ENCODE data around the gene GRM4. TPM values are rescaled to one million over a fixed set of nuclear protein-coding genes. Genes with fewer than 3 reads are reported as not detected.

The GRM4 gene
- total and polyA plus RNA-seq, 9 of the 15 experiments (the other 6 are each of a cell fraction or from before 2014, with no cell fraction given), result 0.18 TPM; not detected in 8

DNA sequence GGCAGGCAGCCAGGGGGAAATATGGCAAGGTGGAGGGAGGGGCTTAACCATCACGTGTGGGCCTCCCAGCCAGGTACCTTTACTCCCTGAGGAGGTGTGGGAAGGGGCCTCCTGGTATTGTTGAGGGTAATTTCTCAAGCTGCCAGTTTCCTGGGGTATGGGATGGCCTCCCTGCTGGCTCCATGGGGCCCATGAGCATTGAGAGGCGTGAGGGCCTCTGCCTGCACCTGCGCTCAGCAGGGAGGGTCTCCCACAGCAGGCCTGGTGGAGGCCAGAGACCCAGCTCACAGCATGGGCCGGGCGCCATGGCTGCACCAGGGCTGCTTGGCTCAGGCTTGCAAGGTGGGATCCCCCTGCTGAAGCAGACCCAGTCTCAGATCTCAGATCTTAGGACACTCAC is 113.0 kb downstream of the GRM4 start:
- ATAC-seq, result no peak
- H3K4me2 ChIP-seq (ENCODE audit: insufficient read depth, low read length), result no peak overlapping the region
- no peak overlapping the region for H3K9ac ChIP-seq (ENCODE audit: insufficient read depth in 1 of 2, low read depth in 2 of 2, low read length in 2 of 2)
- no peaks in the 10 kb centered on the region for H3K36me3 ChIP-seq (ENCODE audit: control insufficient read depth, insufficient read depth, low read length)
- H4K20me1 ChIP-seq (replicated peaks; ENCODE audit: control insufficient read depth, insufficient read depth, low read length), result peaks cover 23% of the 10 kb centered on the region
- WGBS (ENCODE audit: insufficient coverage, low coverage, missing lambda C conversion rate), result 1% methylated on average over 5 of the region's 5 CpGs
- H3K27ac ChIP-seq (ENCODE audit: extremely low read depth, low read depth, low read length), result no peak overlapping the region
- H3K79me2 ChIP-seq (ENCODE audit: control insufficient read depth, insufficient read depth, low read length), result no peaks in the 10 kb centered on the region
- no peak overlapping the region for H3K4me3 ChIP-seq
- ChIA-PET POLR2A (interaction anchor here (0.7 to 0.9 kb wide), 2 partner anchors 8 to 77 kb away, joined by 3 to 4 read pairs; no protein-coding TSS in a partner anchor), CTCF (ENCODE audit: low intra/inter-chr PET ratio) (no interaction called here)
- DNase-seq (ENCODE audit: extremely low read depth in 1 of 4, low spot score in 3 of 4), result no peak
- intact Hi-C loops (cut with micrococcal nuclease) (no loop called here), in situ Hi-C loops (cut with MboI) (loop anchor here (5.0 kb wide), 1 partner anchor 261 kb away; no protein-coding TSS in a partner anchor)
- no peak overlapping the region for H2AFZ ChIP-seq (ENCODE audit: low read depth, low read length)
- BruUV-seq (replicated peaks), result no TSS peak
- FAIRE-seq, result no peak
- peaks cover 36 to 77% of the 10 kb centered on the region in 2 experiments for H3K27me3 ChIP-seq (ENCODE audit: control insufficient read depth in 2 of 2, insufficient read depth in 2 of 2, low read length in 2 of 2)
- peaks cover 0 to 12% of the 10 kb centered on the region in 2 experiments; a peak in 1 of 5 replicates for H3K4me1 ChIP-seq (replicated peaks in 1 of 2; ENCODE audit: control insufficient read depth in 2 of 2, insufficient read depth in 2 of 2, low read length in 2 of 2)
- H3K9me3 ChIP-seq (replicated peaks; ENCODE audit: control insufficient read depth, insufficient read depth, low read depth, low read length), result no peaks in the 10 kb centered on the region
- H3K9me1 ChIP-seq (ENCODE audit: control insufficient read depth, insufficient read depth, low read length), result no peaks in the 10 kb centered on the region
- TF ChIP-seq CBX8 (IDR thresholded peaks at IDR 0.05; ENCODE audit: borderline replicate concordance, extremely low read depth, low read depth, low read length, poor library complexity, severe bottlenecking), result no peak
- TF ChIP-seq, protein P1, sequence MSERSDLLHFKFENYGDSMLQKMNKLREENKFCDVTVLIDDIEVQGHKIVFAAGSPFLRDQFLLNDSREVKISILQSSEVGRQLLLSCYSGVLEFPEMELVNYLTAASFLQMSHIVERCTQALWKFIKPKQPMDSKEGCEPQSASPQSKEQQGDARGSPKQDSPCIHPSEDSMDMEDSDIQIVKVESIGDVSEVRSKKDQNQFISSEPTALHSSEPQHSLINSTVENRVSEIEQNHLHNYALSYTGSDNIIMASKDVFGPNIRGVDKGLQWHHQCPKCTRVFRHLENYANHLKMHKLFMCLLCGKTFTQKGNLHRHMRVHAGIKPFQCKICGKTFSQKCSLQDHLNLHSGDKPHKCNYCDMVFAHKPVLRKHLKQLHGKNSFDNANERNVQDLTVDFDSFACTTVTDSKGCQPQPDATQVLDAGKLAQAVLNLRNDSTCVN (CRISPR knock-in tag; IDR thresholded peaks at IDR 0.05), result no peak
- TF ChIP-seq SNRNP70 (optimal IDR thresholded peaks at IDR 0.05; ENCODE audit: low read depth, low read length), result no peak
- no peak for TF ChIP-seq GABPB2 (CRISPR knock-in tag; conservative IDR thresholded peaks at IDR 0.05)
- TF ChIP-seq RBM22 (IDR thresholded peaks at IDR 0.05; ENCODE audit: low read depth, low read length, poor library complexity, severe bottlenecking), result no peak
- no peak for TF ChIP-seq NELFE (IDR thresholded peaks at IDR 0.05; ENCODE audit: insufficient read depth, insufficient read length)
- TF ChIP-seq, protein P2, sequence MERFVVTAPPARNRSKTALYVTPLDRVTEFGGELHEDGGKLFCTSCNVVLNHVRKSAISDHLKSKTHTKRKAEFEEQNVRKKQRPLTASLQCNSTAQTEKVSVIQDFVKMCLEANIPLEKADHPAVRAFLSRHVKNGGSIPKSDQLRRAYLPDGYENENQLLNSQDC (CRISPR knock-in tag; IDR thresholded peaks at IDR 0.05), result no peak
- TF ChIP-seq, protein P3, sequence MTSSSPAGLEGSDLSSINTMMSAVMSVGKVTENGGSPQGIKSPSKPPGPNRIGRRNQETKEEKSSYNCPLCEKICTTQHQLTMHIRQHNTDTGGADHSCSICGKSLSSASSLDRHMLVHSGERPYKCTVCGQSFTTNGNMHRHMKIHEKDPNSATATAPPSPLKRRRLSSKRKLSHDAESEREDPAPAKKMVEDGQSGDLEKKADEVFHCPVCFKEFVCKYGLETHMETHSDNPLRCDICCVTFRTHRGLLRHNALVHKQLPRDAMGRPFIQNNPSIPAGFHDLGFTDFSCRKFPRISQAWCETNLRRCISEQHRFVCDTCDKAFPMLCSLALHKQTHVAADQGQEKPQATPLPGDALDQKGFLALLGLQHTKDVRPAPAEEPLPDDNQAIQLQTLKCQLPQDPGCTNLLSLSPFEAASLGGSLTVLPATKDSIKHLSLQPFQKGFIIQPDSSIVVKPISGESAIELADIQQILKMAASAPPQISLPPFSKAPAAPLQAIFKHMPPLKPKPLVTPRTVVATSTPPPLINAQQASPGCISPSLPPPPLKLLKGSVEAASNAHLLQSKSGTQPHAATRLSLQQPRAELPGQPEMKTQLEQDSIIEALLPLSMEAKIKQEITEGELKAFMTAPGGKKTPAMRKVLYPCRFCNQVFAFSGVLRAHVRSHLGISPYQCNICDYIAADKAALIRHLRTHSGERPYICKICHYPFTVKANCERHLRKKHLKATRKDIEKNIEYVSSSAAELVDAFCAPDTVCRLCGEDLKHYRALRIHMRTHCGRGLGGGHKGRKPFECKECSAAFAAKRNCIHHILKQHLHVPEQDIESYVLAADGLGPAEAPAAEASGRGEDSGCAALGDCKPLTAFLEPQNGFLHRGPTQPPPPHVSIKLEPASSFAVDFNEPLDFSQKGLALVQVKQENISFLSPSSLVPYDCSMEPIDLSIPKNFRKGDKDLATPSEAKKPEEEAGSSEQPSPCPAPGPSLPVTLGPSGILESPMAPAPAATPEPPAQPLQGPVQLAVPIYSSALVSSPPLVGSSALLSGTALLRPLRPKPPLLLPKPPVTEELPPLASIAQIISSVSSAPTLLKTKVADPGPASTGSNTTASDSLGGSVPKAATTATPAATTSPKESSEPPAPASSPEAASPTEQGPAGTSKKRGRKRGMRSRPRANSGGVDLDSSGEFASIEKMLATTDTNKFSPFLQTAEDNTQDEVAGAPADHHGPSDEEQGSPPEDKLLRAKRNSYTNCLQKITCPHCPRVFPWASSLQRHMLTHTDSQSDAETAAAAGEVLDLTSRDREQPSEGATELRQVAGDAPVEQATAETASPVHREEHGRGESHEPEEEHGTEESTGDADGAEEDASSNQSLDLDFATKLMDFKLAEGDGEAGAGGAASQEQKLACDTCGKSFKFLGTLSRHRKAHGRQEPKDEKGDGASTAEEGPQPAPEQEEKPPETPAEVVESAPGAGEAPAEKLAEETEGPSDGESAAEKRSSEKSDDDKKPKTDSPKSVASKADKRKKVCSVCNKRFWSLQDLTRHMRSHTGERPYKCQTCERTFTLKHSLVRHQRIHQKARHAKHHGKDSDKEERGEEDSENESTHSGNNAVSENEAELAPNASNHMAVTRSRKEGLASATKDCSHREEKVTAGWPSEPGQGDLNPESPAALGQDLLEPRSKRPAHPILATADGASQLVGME (CRISPR knock-in tag; IDR thresholded peaks at IDR 0.05), result no peak
- no peak for TF ChIP-seq FOS (IDR thresholded peaks at IDR 0.05; ENCODE audit: extremely low read depth, insufficient read length)
- no peak for TF ChIP-seq KDM1A (IDR thresholded peaks at IDR 0.05)
- no peak for TF ChIP-seq ZNF324 (CRISPR knock-in tag; IDR thresholded peaks at IDR 0.05)
- TF ChIP-seq, protein P4, sequence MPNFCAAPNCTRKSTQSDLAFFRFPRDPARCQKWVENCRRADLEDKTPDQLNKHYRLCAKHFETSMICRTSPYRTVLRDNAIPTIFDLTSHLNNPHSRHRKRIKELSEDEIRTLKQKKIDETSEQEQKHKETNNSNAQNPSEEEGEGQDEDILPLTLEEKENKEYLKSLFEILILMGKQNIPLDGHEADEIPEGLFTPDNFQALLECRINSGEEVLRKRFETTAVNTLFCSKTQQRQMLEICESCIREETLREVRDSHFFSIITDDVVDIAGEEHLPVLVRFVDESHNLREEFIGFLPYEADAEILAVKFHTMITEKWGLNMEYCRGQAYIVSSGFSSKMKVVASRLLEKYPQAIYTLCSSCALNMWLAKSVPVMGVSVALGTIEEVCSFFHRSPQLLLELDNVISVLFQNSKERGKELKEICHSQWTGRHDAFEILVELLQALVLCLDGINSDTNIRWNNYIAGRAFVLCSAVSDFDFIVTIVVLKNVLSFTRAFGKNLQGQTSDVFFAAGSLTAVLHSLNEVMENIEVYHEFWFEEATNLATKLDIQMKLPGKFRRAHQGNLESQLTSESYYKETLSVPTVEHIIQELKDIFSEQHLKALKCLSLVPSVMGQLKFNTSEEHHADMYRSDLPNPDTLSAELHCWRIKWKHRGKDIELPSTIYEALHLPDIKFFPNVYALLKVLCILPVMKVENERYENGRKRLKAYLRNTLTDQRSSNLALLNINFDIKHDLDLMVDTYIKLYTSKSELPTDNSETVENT (CRISPR knock-in tag; IDR thresholded peaks at IDR 0.05), result no peak
